ENCODE results near the gene APOB. TPM values are rescaled to one million over a fixed set of nuclear protein-coding genes. Genes with fewer than 3 reads are reported as not detected.

APOB gene
- total RNA-seq, 1 experiment from 2014 or later, result 0.05 TPM

GRCh38 chr2:21024722-21025389 lies 19.0 kb downstream of the APOB start:
- H3K9me3 Mint-ChIP-seq (ENCODE audit: low read depth, unreplicated experiment), result no peaks in the 10 kb centered on the region

GRCh38 chr2:21024198-21024597 lies 19.7 kb downstream of the APOB start:
- CTCF ChIA-PET, result interaction anchor here (0.8 kb wide), 1 partner anchor 47 kb away, joined by 9 read pairs; no protein-coding TSS in a partner anchor
- no TSS peak for BruUV-seq (replicated peaks)
- DNase-seq, result no peak
- intact Hi-C loops (cut with micrococcal nuclease; ENCODE audit: unreplicated experiment), result no loop called here
- H3K9me3 Mint-ChIP-seq (ENCODE audit: low read depth, unreplicated experiment), result no peaks in the 10 kb centered on the region
- H3K4me1 Mint-ChIP-seq (ENCODE audit: low read depth, unreplicated experiment), result no peaks in the 10 kb centered on the region
- no peak overlapping the region for H3K27ac Mint-ChIP-seq (ENCODE audit: unreplicated experiment)
- no peak for TF ChIP-seq CTCF (IDR thresholded peaks at IDR 0.05; ENCODE audit: unreplicated experiment)
- no peak overlapping the region for H3K4me3 Mint-ChIP-seq (ENCODE audit: low read depth, unreplicated experiment)
- H3K36me3 Mint-ChIP-seq (ENCODE audit: insufficient read depth, unreplicated experiment), result no peaks in the 10 kb centered on the region
- peaks cover 14% of the 10 kb centered on the region for H3K27me3 Mint-ChIP-seq (ENCODE audit: unreplicated experiment)

More at GRCh38 chr2:21024722-21025389, 19.0 kb downstream of the APOB start:
- CTCF ChIA-PET, result interaction anchor here (0.8 kb wide), 1 partner anchor 48 kb away, joined by 9 read pairs; no protein-coding TSS in a partner anchor
- H3K4me1 Mint-ChIP-seq (ENCODE audit: low read depth, unreplicated experiment), result no peaks in the 10 kb centered on the region
- BruUV-seq (replicated peaks), result no TSS peak
- H3K4me3 Mint-ChIP-seq (ENCODE audit: low read depth, unreplicated experiment), result no peak overlapping the region
- no peak overlapping the region for H3K27ac Mint-ChIP-seq (ENCODE audit: unreplicated experiment)
- DNase-seq, result no peak
- intact Hi-C loops (cut with micrococcal nuclease; ENCODE audit: unreplicated experiment), result no loop called here
- no peaks in the 10 kb centered on the region for H3K36me3 Mint-ChIP-seq (ENCODE audit: insufficient read depth, unreplicated experiment)
- TF ChIP-seq CTCF (IDR thresholded peaks at IDR 0.05; ENCODE audit: unreplicated experiment), result no peak
- peaks cover 21% of the 10 kb centered on the region for H3K27me3 Mint-ChIP-seq (ENCODE audit: unreplicated experiment)

GRCh38 chr2:21023419-21024181 lies 20.3 kb downstream of the APOB start:
- Mint-ChIP-seq H3K4me1 (ENCODE audit: low read depth, unreplicated experiment) (no peaks in the 10 kb centered on the region), H3K36me3 (ENCODE audit: insufficient read depth, unreplicated experiment) (no peaks in the 10 kb centered on the region), H3K27ac (ENCODE audit: unreplicated experiment) (no peak overlapping the region), H3K4me3 (ENCODE audit: low read depth, unreplicated experiment) (no peak overlapping the region), H3K9me3 (ENCODE audit: low read depth, unreplicated experiment) (no peaks in the 10 kb centered on the region), H3K27me3 (ENCODE audit: unreplicated experiment) (peaks cover 14% of the 10 kb centered on the region)
- BruUV-seq (replicated peaks), result no TSS peak
- intact Hi-C loops (cut with micrococcal nuclease; ENCODE audit: unreplicated experiment), result no loop called here
- no peak for DNase-seq
- no peak for TF ChIP-seq CTCF (IDR thresholded peaks at IDR 0.05; ENCODE audit: unreplicated experiment)
- CTCF ChIA-PET, result no interaction called here

DNA sequence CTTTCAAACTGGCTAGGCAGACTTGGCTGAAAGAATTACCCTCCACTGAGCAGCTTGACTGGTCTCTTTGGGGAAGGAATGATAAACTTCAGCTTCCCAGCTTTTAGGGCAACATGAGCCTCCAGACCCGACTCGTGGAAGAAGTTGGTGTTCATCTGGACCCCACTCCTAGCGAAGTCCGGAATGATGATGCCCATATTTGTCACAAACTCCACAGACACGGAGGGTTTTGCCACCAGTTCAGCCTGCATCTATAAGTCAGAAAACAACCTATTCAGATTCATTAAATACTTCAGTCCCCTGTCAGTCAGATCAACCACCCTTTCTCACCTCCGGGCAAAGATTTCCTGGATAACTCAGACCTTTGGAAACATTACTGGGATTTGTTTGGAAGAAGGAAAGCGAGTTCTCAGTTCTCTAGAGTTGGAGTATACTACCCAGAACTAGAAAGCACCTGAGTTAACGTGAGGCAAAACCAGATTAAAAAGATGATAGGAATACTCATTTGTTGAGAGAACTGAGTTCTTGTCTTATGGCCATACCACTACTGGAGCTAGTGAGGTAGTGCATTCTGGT lies 21.0 kb downstream of the APOB start:
- CTCF ChIA-PET, result no interaction called here
- TF ChIP-seq CTCF (IDR thresholded peaks at IDR 0.05; ENCODE audit: unreplicated experiment), result no peak

More for the DNA sequence above, 21.0 kb downstream of the APOB start:
- H3K9me3 Mint-ChIP-seq (ENCODE audit: low read depth, unreplicated experiment), result no peaks in the 10 kb centered on the region
- BruUV-seq (replicated peaks), result no TSS peak
- intact Hi-C loops (cut with micrococcal nuclease; ENCODE audit: unreplicated experiment), result no loop called here
- H3K27ac Mint-ChIP-seq (ENCODE audit: unreplicated experiment), result no peak overlapping the region
- no peaks in the 10 kb centered on the region for H3K36me3 Mint-ChIP-seq (ENCODE audit: insufficient read depth, unreplicated experiment)
- no peak for DNase-seq
- H3K4me3 Mint-ChIP-seq (ENCODE audit: low read depth, unreplicated experiment), result no peak overlapping the region
- peaks cover 14% of the 10 kb centered on the region for H3K27me3 Mint-ChIP-seq (ENCODE audit: unreplicated experiment)
- no peaks in the 10 kb centered on the region for H3K4me1 Mint-ChIP-seq (ENCODE audit: low read depth, unreplicated experiment)
